ENCODE results near the gene SFRP4. TPM values are rescaled to one million over a fixed set of nuclear protein-coding genes. Genes with fewer than 3 reads are reported as not detected.

Gene SFRP4
- total RNA-seq, 8 experiments from 2014 or later, result 0.08 to 95.4 (median 0.81) TPM; not detected in 1

DNA sequence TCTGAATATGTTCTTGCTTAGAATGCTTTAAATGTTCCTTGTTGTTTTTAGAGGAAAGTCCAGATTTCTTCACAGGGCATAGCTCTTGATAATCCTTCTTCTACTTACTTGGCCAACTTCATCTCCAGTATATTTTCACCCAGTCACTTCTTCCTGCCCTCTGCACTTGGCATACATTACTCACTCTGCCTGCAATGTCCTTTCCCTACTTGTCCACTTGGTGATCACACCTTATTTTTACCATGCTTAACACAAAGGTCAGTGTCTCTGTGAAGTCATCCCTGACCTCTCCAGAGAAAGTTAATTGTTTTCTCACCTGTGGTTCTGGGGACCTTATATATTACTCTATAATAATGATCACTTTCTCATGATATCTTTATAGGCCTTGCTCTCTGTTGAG, 23.3 kb downstream of the SFRP4 start:
- in situ Hi-C loops (cut with MboI; ENCODE audit: low pct_unique_long_range_greater_than_20kb in 2 of 9, low sequenced_read_pairs in 9 of 9, unreplicated experiment in 9 of 9), result loop anchor here in 1 of 9 experiments (25.0 kb wide), 1 partner anchor 419 kb away; no protein-coding TSS in a partner anchor
- no peak overlapping the region for H3K27ac ChIP-seq
- H3K4me3 ChIP-seq, result no peak overlapping the region
- no peaks in the 10 kb centered on the region for H3K4me1 ChIP-seq (replicated peaks in 1 of 2)
- ATAC-seq (replicated peaks in 6 of 8), result no peak

DNA sequence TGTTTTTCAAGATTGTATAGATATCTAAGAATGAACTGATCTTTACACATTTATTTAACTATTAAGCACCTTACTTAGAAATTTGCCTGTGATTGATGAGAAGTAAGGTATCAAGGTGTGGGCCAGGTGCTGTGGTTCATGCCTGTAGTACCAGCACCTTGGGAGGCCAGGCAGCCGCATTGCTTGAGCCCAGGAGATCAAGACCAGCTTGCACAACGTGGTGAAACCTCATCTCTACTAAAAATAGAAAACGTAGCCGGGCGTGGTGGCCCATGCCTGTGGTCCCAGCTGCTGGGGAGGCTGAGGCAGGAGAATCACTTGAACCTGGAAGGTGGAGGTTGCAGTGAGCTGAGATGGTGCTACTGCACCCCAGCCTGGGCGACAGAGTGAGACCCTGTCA, 34.5 kb downstream of the SFRP4 start:
- no peak overlapping the region for H3K27ac ChIP-seq
- 0 to 100% (median 73%) methylated on average over 1 to 6 of the region's 6 CpGs for WGBS, 10 experiments
- ATAC-seq (replicated peaks in 6 of 8), result no peak
- H3K4me1 ChIP-seq (replicated peaks in 1 of 2), result no peaks in the 10 kb centered on the region
- in situ Hi-C loops (cut with MboI; ENCODE audit: low pct_unique_long_range_greater_than_20kb in 2 of 9, low sequenced_read_pairs in 9 of 9, unreplicated experiment in 9 of 9), result loop anchor here in 1 of 9 experiments (25.0 kb wide), 1 partner anchor 430 kb away; no protein-coding TSS in a partner anchor
- H3K4me3 ChIP-seq, result no peak overlapping the region

Other genes starting within 250 kb of the SFRP4 start
- gene GPR141, start 233.1 kb downstream of the SFRP4 start, total RNA-seq, result 1 to 10 TPM in 1 of 8 experiments, under 1 TPM in 2, not detected in 5; 0.29 to 3.4 (median 0.63) TPM
- gene NME8, start 68.2 kb downstream of the SFRP4 start, total RNA-seq, result under 1 TPM in 2 of 8 experiments, not detected in 6; 0.45 to 0.78 TPM
- gene EPDR1, start 3.8 kb upstream of the SFRP4 start, total RNA-seq, result 10 to 100 TPM in 1 of 8 experiments, 1 to 10 TPM in 7; 1.4 to 43.4 (median 2.3) TPM